ENCODE data around the gene TMEM120A.

TMEM120A gene

GRCh38 chr7:75948179-75948578, 46.2 kb downstream of the TMEM120A start:
- DNase-seq (no peak), ATAC-seq (ENCODE audit: insufficient read depth, low read depth) (no peak)
- Histone ChIP-seq H3K4me1 (ENCODE audit: insufficient read depth, low read length) (no peaks in the 10 kb centered on the region), H2AFZ (ENCODE audit: low read depth, low read length) (no peak overlapping the region), H3K9me3 (ENCODE audit: insufficient read depth, low read length, severe bottlenecking) (no peaks in the 10 kb centered on the region), H3K27me3 (ENCODE audit: insufficient read depth, low read length, poor library complexity) (no peaks in the 10 kb centered on the region), H3K4me3 (ENCODE audit: low read depth in 1 of 2, low read length in 2 of 2) (no peak overlapping the region), H3K79me2 (ENCODE audit: insufficient read depth, low read length) (no peaks in the 10 kb centered on the region), H3K36me3 (ENCODE audit: insufficient read depth, low read length) (no peaks in the 10 kb centered on the region), H3K9ac (ENCODE audit: low read depth, low read length) (no peak overlapping the region), H3K4me2 (ENCODE audit: insufficient read depth, low read length) (no peak overlapping the region), H4K20me1 (ENCODE audit: insufficient read depth, low read length) (peaks cover 19% of the 10 kb centered on the region; the same call in 1 of the 2 replicates), H3K27ac (ENCODE audit: low read length) (no peak overlapping the region)
- TF ChIP-seq, protein P1, sequence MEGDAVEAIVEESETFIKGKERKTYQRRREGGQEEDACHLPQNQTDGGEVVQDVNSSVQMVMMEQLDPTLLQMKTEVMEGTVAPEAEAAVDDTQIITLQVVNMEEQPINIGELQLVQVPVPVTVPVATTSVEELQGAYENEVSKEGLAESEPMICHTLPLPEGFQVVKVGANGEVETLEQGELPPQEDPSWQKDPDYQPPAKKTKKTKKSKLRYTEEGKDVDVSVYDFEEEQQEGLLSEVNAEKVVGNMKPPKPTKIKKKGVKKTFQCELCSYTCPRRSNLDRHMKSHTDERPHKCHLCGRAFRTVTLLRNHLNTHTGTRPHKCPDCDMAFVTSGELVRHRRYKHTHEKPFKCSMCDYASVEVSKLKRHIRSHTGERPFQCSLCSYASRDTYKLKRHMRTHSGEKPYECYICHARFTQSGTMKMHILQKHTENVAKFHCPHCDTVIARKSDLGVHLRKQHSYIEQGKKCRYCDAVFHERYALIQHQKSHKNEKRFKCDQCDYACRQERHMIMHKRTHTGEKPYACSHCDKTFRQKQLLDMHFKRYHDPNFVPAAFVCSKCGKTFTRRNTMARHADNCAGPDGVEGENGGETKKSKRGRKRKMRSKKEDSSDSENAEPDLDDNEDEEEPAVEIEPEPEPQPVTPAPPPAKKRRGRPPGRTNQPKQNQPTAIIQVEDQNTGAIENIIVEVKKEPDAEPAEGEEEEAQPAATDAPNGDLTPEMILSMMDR (IDR thresholded peaks at IDR 0.05; ENCODE audit: borderline replicate concordance, extremely low read depth, low read length, poor library complexity, severe bottlenecking), result no peak

DNA sequence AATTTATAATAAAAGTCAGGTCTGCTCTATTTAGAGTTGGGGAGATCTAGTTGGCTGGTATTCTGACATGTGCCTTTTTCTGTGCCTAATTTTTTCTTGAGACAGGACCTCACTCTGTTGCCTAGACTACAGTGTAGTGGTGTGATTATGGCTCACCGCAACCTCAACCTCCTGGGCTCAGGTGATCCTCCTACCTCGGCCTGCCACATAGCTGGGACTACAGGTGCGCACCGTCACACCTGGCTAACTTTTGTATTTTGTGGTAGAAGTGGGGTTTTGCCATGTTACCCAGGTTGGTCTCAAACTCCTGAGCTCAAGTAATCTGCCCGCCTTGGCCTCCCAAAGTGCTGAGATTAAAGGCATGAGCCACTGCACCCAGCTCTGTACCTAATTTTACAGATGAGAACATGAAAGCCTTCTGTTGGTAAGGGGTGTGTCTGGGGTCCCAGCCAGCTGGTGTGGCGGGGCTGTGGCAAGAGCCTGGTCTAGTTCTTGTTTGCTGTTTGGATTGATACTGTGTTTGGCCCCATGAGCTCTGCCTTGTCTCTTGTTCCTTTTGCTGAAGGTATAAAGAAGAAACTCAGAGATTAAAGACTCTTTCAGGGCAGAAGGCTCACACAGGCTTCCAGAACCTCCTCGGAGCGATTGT, 48.1 kb downstream of the TMEM120A start:
- H3K4me3 ChIP-seq (ENCODE audit: low read depth in 1 of 2, low read length in 2 of 2), result no peak overlapping the region
- H3K4me2 ChIP-seq (ENCODE audit: insufficient read depth, low read length), result no peak overlapping the region
- H3K27ac ChIP-seq (ENCODE audit: low read length), result no peak overlapping the region
- H3K9me3 ChIP-seq (ENCODE audit: insufficient read depth, low read length, severe bottlenecking), result no peaks in the 10 kb centered on the region
- no peaks in the 10 kb centered on the region for H3K36me3 ChIP-seq (ENCODE audit: insufficient read depth, low read length)
- no peaks in the 10 kb centered on the region for H3K79me2 ChIP-seq (ENCODE audit: insufficient read depth, low read length)
- no peaks in the 10 kb centered on the region for H3K27me3 ChIP-seq (ENCODE audit: insufficient read depth, low read length, poor library complexity)
- ATAC-seq (ENCODE audit: insufficient read depth, low read depth) (no peak), DNase-seq (no peak)
- peaks cover 19% of the 10 kb centered on the region; the same call in 1 of the 2 replicates for H4K20me1 ChIP-seq (ENCODE audit: insufficient read depth, low read length)
- H3K4me1 ChIP-seq (ENCODE audit: insufficient read depth, low read length), result no peaks in the 10 kb centered on the region
- H3K9ac ChIP-seq (ENCODE audit: low read depth, low read length), result no peak overlapping the region
- no peak overlapping the region for H2AFZ ChIP-seq (ENCODE audit: low read depth, low read length)
- TF ChIP-seq, protein P1 (IDR thresholded peaks at IDR 0.05; ENCODE audit: borderline replicate concordance, extremely low read depth, low read length, poor library complexity, severe bottlenecking), result no peak
- TF ChIP-seq EZH2 (IDR thresholded peaks at IDR 0.05; ENCODE audit: borderline replicate concordance, low read depth, low read length, severe bottlenecking), result no peak

GRCh38 chr7:75945297-75946168, 48.9 kb downstream of the TMEM120A start:
- no peak for DNase-seq
- Histone ChIP-seq H3K9ac (ENCODE audit: low read depth, low read length) (no peak overlapping the region), H3K9me3 (ENCODE audit: insufficient read depth, low read length, severe bottlenecking) (no peaks in the 10 kb centered on the region), H3K36me3 (ENCODE audit: insufficient read depth, low read length) (no peaks in the 10 kb centered on the region), H3K4me1 (ENCODE audit: insufficient read depth, low read length) (no peaks in the 10 kb centered on the region), H2AFZ (ENCODE audit: low read depth, low read length) (no peak overlapping the region), H3K27me3 (ENCODE audit: insufficient read depth, low read length, poor library complexity) (no peaks in the 10 kb centered on the region), H3K79me2 (ENCODE audit: insufficient read depth, low read length) (no peaks in the 10 kb centered on the region), H4K20me1 (ENCODE audit: insufficient read depth, low read length) (peaks cover 19% of the 10 kb centered on the region; the same call in 1 of the 2 replicates), H3K27ac (ENCODE audit: low read length) (no peak overlapping the region), H3K4me2 (ENCODE audit: insufficient read depth, low read length) (no peak overlapping the region), H3K4me3 (ENCODE audit: low read depth in 1 of 2, low read length in 2 of 2) (no peak overlapping the region)
- TF ChIP-seq, protein P1 (IDR thresholded peaks at IDR 0.05; ENCODE audit: borderline replicate concordance, extremely low read depth, low read length, poor library complexity, severe bottlenecking), result no peak
- no peak for TF ChIP-seq EZH2 (IDR thresholded peaks at IDR 0.05; ENCODE audit: borderline replicate concordance, low read depth, low read length, severe bottlenecking)
- ATAC-seq (ENCODE audit: insufficient read depth, low read depth), result no peak
